Activated T-helper 1 cell treated with Interleukin-2 at 50 U/mL for 16 hours (primary cell): ENCODE data around the gene SLC16A13.

Experiments
- DNase-seq: peaks from one replicate; pipeline ENCODE4 v3.0.0-alpha.2; 2020; ENCODE audit warnings: low read depth

Gene SLC16A13

GRCh38 chr17:7014261-7014994 lies 21.4 kb upstream of the SLC16A13 start:
- DNase-seq: peak; percentile 98

GRCh38 chr17:7014995-7015958 lies 20.5 kb upstream of the SLC16A13 start:
- DNase-seq: peak; percentile 62

- no peak for DNase-seq
These were observed 19.4 kb upstream of the SLC16A13 start for GRCh38 chr17:7016418-7016817.

GRCh38 chr17:7016886-7017826 lies 18.7 kb upstream of the SLC16A13 start:
- no peak for DNase-seq

GRCh38 chr17:7017827-7018200 lies 18.0 kb upstream of the SLC16A13 start:
- no peak for DNase-seq

- no peak for DNase-seq
These were observed 17.4 kb upstream of the SLC16A13 start for GRCh38 chr17:7018331-7018964.

- DNase-seq: no peak
These were observed 16.4 kb upstream of the SLC16A13 start for GRCh38 chr17:7019367-7019766.

- DNase-seq: no peak
These were observed 15.8 kb upstream of the SLC16A13 start for GRCh38 chr17:7019839-7020519.

GRCh38 chr17:7020894-7021664 lies 14.7 kb upstream of the SLC16A13 start:
- DNase-seq: no peak

- DNase-seq: peak; percentile 67
These were observed 13.6 kb upstream of the SLC16A13 start for GRCh38 chr17:7021993-7022778.

GRCh38 chr17:7022781-7023571 lies 12.8 kb upstream of the SLC16A13 start, which contains the start of gene BCL6B:
Gene BCL6B, plus strand, starts transcription at chr17:7023050. Its CDS starts 622 bp downstream, at chr17:7023672.
- no peak for DNase-seq

GRCh38 chr17:7023576-7024401 lies 12.0 kb upstream of the SLC16A13 start:
- DNase-seq: peak; percentile 86

- DNase-seq: no peak
These were observed 11.4 kb upstream of the SLC16A13 start for GRCh38 chr17:7024402-7024785.

- no peak for DNase-seq
These were observed 10.6 kb upstream of the SLC16A13 start for GRCh38 chr17:7025245-7025644.

GRCh38 chr17:7026471-7027115 lies 9.2 kb upstream of the SLC16A13 start:
- no peak for DNase-seq

GRCh38 chr17:7027335-7027734 lies 8.5 kb upstream of the SLC16A13 start:
- no peak for DNase-seq

- no peak for DNase-seq
These were observed 6.7 kb upstream of the SLC16A13 start for GRCh38 chr17:7029096-7029495.
